ENCODE data around the gene BRME1. TPM values are rescaled to one million over a fixed set of nuclear protein-coding genes. Genes with fewer than 3 reads are reported as not detected.

The BRME1 gene
- total RNA-seq, 1 donor from 2014 or later: 15.0 TPM

DNA sequence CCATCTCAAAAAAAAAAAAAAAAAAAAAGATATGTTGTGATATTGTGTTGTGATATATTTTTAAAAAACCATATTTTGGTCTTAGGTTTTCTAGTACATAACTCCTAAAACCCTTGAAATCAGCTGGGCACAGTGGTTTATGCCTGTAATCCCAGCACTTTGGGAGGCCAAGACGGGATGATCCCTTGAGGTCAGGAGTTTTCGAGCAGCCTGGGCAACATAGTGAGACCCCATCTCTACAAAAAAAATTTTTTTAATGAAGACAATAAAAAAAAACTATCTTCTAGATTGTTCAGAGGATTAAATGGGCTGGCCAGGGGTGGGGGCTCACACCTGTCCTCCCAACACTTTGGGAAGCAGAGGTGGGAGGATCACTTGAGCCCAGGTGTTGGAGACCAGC lies 45.1 kb upstream of the BRME1 start:
- Mint-ChIP-seq H3K27me3 (ENCODE audit: low read depth) (no peaks in the 10 kb centered on the region), H3K27ac (ENCODE audit: unreplicated experiment) (no peak overlapping the region), H3K9me3 (no peaks in the 10 kb centered on the region), H3K36me3 (ENCODE audit: low read depth) (no peaks in the 10 kb centered on the region), H3K4me3 (no peak overlapping the region), H3K4me1 (peaks cover 15% of the 10 kb centered on the region)
- DNase-seq (ENCODE audit: low read depth, low spot score): no peak
- no peak for TF ChIP-seq CTCF (conservative IDR thresholded peaks at IDR 0.05)

GRCh38 chr19:13946414-13946813 lies 40.5 kb upstream of the BRME1 start:
- H3K9me3 Mint-ChIP-seq: no peaks in the 10 kb centered on the region
- no peak overlapping the region for H3K27ac Mint-ChIP-seq (ENCODE audit: unreplicated experiment)
- H3K4me3 Mint-ChIP-seq: no peak overlapping the region
- no peak for DNase-seq (ENCODE audit: low read depth, low spot score)
- no peaks in the 10 kb centered on the region for H3K27me3 Mint-ChIP-seq (ENCODE audit: low read depth)
- TF ChIP-seq CTCF (conservative IDR thresholded peaks at IDR 0.05): no peak
- H3K4me1 Mint-ChIP-seq: no peaks in the 10 kb centered on the region
- no peaks in the 10 kb centered on the region for H3K36me3 Mint-ChIP-seq (ENCODE audit: low read depth)

- no peak for DNase-seq (ENCODE audit: low read depth, low spot score)
- no peaks in the 10 kb centered on the region for H3K36me3 Mint-ChIP-seq (ENCODE audit: low read depth)
- no peak for TF ChIP-seq CTCF (conservative IDR thresholded peaks at IDR 0.05)
- H3K27ac Mint-ChIP-seq (ENCODE audit: unreplicated experiment): no peak overlapping the region
- peaks cover 4% of the 10 kb centered on the region for H3K4me1 Mint-ChIP-seq
- H3K4me3 Mint-ChIP-seq: no peak overlapping the region
- H3K27me3 Mint-ChIP-seq (ENCODE audit: low read depth): peaks cover 3% of the 10 kb centered on the region
- H3K9me3 Mint-ChIP-seq: no peaks in the 10 kb centered on the region
Measured at GRCh38 chr19:13942023-13942684, 36.2 kb upstream of the BRME1 start.

DNA sequence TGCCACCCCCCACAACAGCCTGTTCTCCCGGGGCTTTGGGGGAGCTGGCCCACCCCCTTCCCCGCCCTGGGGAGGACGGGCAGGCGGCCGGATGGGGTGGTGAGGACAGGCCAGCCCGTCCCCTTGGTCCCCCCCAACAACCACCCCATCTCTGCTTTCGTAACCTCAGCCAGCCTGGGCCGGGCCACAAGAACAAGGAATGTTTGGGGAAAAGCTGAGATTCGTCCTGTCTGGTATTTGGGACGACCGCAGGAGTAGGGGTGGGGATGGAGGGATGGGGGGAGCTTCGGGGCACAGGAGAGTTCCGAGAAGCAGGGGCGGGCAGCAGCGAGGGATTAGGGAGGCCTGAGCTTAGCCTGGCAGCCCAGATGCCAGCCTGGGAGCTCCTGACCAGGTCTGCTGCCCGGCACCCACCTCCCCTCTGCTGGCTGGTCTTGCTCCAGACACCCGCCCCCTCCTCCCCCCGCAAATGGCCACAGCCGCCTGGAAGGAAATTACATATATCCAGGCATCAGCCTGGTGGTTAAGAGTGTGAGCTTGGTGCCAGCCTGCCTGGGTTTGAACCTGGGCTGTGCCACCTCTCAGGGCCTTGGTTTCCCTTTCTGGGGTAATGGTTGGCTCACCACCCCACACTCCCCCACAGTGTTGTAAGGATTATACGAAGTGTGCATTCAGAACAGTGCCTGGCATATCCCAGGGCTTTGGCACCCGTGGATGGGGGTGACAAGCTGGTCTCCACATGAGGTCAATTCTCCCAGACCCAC lies 32.6 kb upstream of the BRME1 start, which contains the start of gene PODNL1:
Gene PODNL1, minus strand, starts transcription at position 117 of the 764 bp plus-strand sequence. CDS start 236 bp downstream, outside the sequence.
- Mint-ChIP-seq H3K9me3 (no peaks in the 10 kb centered on the region), H3K4me1 (peaks cover 12% of the 10 kb centered on the region), H3K36me3 (ENCODE audit: low read depth) (no peaks in the 10 kb centered on the region), H3K27me3 (ENCODE audit: low read depth) (peaks cover 5% of the 10 kb centered on the region), H3K4me3 (no peak within 1 kb of the TSS), H3K27ac (ENCODE audit: unreplicated experiment) (no peak within 1 kb of the TSS)
- no peak for DNase-seq (ENCODE audit: low read depth, low spot score)
- no peak for TF ChIP-seq CTCF (conservative IDR thresholded peaks at IDR 0.05)

DNA sequence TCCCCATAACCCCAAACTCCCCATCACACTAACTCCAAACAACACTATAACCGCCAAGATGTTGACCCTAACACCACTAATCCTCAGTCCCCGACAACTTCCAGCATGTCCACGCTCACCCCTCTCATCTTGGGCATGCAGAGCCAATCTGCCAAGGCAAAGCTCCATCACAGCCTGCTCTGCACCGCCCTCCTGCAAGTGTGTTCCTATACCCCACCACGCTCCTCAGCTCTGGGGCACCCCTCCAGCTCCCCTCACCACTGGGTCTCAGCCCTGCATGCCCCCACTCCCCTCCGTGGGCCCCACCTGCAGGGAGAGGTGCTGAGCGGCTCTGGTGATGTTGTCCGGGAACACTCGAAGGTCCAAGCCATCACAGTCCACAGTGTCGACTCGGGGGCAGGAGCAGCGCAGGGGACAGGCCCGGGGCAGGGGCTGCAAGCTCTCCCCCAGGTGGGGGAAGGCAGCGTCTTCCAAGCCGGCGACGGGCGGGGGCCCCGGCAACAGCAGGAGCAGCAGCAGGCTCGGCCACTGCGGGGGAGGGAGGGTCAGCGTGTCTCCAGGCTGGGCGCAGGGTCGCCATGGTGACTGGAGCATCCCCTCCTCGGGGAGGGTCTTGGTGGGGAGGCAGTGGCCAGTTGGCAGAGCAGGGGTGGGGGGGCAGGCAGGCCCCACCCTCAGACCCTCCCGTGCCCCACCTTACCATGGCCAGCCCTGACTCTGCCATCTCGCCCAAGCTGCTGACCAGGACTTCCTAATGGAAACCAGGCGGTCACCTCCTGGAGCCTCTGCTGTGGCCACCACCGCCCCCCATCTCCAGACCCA lies 31.8 kb upstream of the BRME1 start:
- H3K27me3 Mint-ChIP-seq (ENCODE audit: low read depth): peaks cover 5% of the 10 kb centered on the region
- no peaks in the 10 kb centered on the region for H3K9me3 Mint-ChIP-seq
- no peak overlapping the region for H3K4me3 Mint-ChIP-seq
- H3K4me1 Mint-ChIP-seq: peaks cover 12% of the 10 kb centered on the region
- no peak for DNase-seq (ENCODE audit: low read depth, low spot score)
- H3K27ac Mint-ChIP-seq (ENCODE audit: unreplicated experiment): no peak overlapping the region
- TF ChIP-seq CTCF (conservative IDR thresholded peaks at IDR 0.05): no peak
- no peaks in the 10 kb centered on the region for H3K36me3 Mint-ChIP-seq (ENCODE audit: low read depth)

Measured in neural crest cell (in vitro differentiated cells).